Osteoblast (primary cell): Measurements from ENCODE around the gene SLC34A1. TPM values are rescaled to one million over a fixed set of nuclear protein-coding genes. Genes with fewer than 3 reads are reported as not detected.
A peak's percentile ranks its signal among the peaks of the same experiment; 100 is the strongest.

ENCODE experiments used
- DNase-seq: peaks from one replicate; pipeline ENCODE4 v3.0.0; 2011; ENCODE audit warnings: low spot score, mixed read lengths; ENCODE audit not compliant: insufficient read length; ENCODE audit errors: missing footprints
- H2AFZ ChIP-seq: 2 replicates; pipeline ENCODE4 v1.6.0; 2011; ENCODE audit warnings: mild to moderate bottlenecking, low read length
- H3K27ac ChIP-seq: 2 replicates; pipeline ENCODE4 v1.5.1; 2011; ENCODE audit warnings: mild to moderate bottlenecking, low read depth, low read length, moderate library complexity
- H3K27me3 ChIP-seq: 2 replicates; pipeline ENCODE4 v1.6.0; 2012; ENCODE audit warnings: mild to moderate bottlenecking, control low read depth, inconsistent platforms, low read length, moderate library complexity; ENCODE audit not compliant: insufficient read depth
- H3K36me3 ChIP-seq: 2 replicates; pipeline ENCODE4 v1.5.1; 2011; ENCODE audit warnings: mild to moderate bottlenecking, low read length, control low read depth, moderate library complexity; ENCODE audit not compliant: insufficient read depth
- H3K4me1 ChIP-seq: 2 replicates; pipeline ENCODE4 v1.5.1; 2011; ENCODE audit warnings: mild to moderate bottlenecking, low read length, control low read depth, moderate library complexity; ENCODE audit not compliant: insufficient read depth
- H3K4me2 ChIP-seq: 2 replicates; pipeline ENCODE4 v1.6.0; 2011; ENCODE audit warnings: mild to moderate bottlenecking, low read length; ENCODE audit not compliant: insufficient read depth
- H3K4me3 ChIP-seq: fragments of 200-600 bp; sonication (generic); 3 replicates; pipeline ENCODE4 v1.5.1; 2012; ENCODE audit warnings: mild to moderate bottlenecking, low read length, inconsistent platforms; ENCODE audit not compliant: insufficient read depth
- H3K79me2 ChIP-seq: 2 replicates; pipeline ENCODE4 v1.6.0; 2012; ENCODE audit warnings: mild to moderate bottlenecking, low read length, control low read depth, inconsistent platforms; ENCODE audit not compliant: insufficient read depth
- H3K9me3 ChIP-seq: 2 replicates; pipeline ENCODE4 v1.5.1; 2011; ENCODE audit warnings: low read depth, low read length, control low read depth
- H4K20me1 ChIP-seq: 2 replicates; pipeline ENCODE4 v1.6.0; 2012; ENCODE audit warnings: mild to moderate bottlenecking, low read length, control low read depth; ENCODE audit not compliant: insufficient read depth
- total RNA-seq: library from RNA; depleted of rRNA; stranded (reverse); fragments of >200 nt; gene quantifications from 2 replicates; pipeline ENCODE4 v1.2.3, GENCODE V29; 2012
- TF ChIP-seq, protein P1 (sequence below): IDR thresholded peaks from 2 replicates; pipeline ENCODE4 v1.5.1; 2011; ENCODE audit warnings: mild to moderate bottlenecking, low read depth, low read length, moderate library complexity; ENCODE audit errors: extremely low read depth

SLC34A1 gene
- total RNA-seq, 1 donor: not detected

GRCh38 chr5:177364159-177364962, 19.9 kb upstream of the SLC34A1 start:
- Histone ChIP-seq H3K27me3 (no peaks in the 10 kb centered on the region), H2AFZ (no peak overlapping the region), H4K20me1 (no peaks in the 10 kb centered on the region), H3K9me3 (no peaks in the 10 kb centered on the region), H3K79me2 (no peaks in the 10 kb centered on the region), H3K27ac (no peak overlapping the region), H3K36me3 (no peaks in the 10 kb centered on the region), H3K4me1 (peaks cover 9% of the 10 kb centered on the region), H3K4me2 (no peak overlapping the region), H3K4me3 (no peak overlapping the region)
- TF ChIP-seq, protein P1, sequence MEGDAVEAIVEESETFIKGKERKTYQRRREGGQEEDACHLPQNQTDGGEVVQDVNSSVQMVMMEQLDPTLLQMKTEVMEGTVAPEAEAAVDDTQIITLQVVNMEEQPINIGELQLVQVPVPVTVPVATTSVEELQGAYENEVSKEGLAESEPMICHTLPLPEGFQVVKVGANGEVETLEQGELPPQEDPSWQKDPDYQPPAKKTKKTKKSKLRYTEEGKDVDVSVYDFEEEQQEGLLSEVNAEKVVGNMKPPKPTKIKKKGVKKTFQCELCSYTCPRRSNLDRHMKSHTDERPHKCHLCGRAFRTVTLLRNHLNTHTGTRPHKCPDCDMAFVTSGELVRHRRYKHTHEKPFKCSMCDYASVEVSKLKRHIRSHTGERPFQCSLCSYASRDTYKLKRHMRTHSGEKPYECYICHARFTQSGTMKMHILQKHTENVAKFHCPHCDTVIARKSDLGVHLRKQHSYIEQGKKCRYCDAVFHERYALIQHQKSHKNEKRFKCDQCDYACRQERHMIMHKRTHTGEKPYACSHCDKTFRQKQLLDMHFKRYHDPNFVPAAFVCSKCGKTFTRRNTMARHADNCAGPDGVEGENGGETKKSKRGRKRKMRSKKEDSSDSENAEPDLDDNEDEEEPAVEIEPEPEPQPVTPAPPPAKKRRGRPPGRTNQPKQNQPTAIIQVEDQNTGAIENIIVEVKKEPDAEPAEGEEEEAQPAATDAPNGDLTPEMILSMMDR: no peak
- peak; percentile 92 for DNase-seq

DNA sequence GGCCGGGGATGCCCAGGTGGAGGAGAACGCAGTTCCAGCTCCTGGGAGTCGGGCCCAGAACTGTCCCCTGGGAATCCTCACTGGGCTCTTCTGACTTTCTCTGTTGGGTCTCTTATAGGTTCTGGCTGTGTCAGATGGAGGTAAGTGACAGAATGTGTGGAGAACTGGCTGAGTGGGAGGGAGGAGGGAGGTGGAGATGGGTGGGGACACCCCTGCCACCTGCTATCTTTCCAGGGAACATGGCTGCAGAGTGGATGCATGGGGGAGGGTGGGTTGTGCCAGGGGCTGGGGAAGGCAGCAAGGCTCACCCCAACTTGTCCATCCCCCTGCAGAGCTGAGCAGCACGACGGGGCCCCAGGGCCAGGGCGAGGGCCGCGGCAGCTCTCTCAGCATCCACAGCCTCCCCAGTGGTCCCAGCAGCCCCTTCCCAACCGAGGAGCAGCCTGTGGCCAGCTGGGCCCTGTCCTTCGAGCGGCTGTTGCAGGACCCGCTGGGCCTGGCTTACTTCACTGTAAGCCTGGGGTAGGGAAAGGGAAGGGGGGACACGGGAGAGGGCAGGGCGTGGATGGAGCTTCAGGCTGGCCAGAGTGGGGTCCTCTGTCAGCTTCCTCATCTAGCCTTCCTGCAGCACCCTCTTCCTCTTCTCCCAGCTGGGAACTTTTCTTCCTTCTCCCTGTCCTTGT, 18.2 kb upstream of the SLC34A1 start:
- Histone ChIP-seq H3K36me3 (no peaks in the 10 kb centered on the region), H3K4me2 (peak overlapping the region; percentile 76), H3K79me2 (no peaks in the 10 kb centered on the region), H3K27ac (no peak overlapping the region), H3K9me3 (no peaks in the 10 kb centered on the region), H3K4me1 (peaks cover 9% of the 10 kb centered on the region), H3K27me3 (no peaks in the 10 kb centered on the region), H2AFZ (peak overlapping the region; percentile 88), H3K4me3 (no peak overlapping the region), H4K20me1 (no peaks in the 10 kb centered on the region)
- DNase-seq: peak; percentile 82
- TF ChIP-seq, protein P1: no peak

DNA sequence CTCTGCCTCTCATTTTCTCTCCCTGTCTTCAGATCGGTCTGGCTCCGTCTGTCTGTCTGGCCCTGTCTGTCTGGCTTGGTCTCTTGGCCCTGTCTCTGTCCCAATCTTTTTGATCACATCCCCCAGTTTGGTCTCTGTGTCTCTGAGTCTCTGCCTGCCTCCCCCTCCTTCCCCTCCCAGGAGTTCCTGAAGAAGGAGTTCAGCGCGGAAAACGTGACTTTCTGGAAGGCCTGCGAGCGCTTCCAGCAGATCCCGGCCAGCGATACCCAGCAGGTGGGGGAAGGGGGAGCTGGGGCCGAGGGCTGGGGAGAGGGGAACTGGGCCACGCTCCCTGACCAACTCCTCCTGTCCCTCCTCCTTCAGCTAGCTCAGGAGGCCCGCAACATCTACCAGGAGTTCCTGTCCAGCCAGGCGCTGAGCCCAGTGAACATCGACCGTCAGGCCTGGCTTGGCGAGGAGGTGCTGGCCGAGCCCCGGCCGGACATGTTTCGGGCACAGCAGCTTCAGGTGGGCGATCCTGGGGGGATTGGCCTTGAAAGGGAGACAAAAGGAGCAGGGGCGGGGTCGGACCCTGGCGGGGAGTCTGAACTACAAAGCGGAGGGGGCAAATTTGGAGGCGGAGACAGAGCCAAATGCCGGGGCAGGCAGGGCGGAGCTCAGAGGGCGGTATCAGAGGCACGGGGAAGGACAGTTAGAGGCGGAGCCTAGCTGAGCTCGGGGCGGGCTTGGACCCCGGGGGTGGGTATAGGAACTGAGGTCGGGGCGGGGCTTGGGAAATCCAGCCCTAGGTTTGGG, 17.5 kb upstream of the SLC34A1 start:
- TF ChIP-seq, protein P1: no peak
- Histone ChIP-seq H2AFZ (peak overlapping the region; percentile 88), H3K27me3 (no peaks in the 10 kb centered on the region), H3K4me3 (peak overlapping the region; percentile 70), H3K4me2 (peak overlapping the region; percentile 76), H3K27ac (no peak overlapping the region), H3K79me2 (no peaks in the 10 kb centered on the region), H3K36me3 (no peaks in the 10 kb centered on the region), H3K4me1 (peaks cover 13% of the 10 kb centered on the region), H3K9me3 (no peaks in the 10 kb centered on the region), H4K20me1 (no peaks in the 10 kb centered on the region)
- peak; percentile 100 for DNase-seq
